Liver (tissue), 9 donors: Measurements from ENCODE around the gene BEST3. TPM values are rescaled to one million over a fixed set of nuclear protein-coding genes. Genes with fewer than 3 reads are reported as not detected.

ENCODE experiments used
- DNase-seq: peaks from one replicate; pipeline ENCODE4 v3.0.0-alpha.2; 2017; ENCODE audit warnings: low spot score
- H3K27ac ChIP-seq, 2 donors: one replicate each; pipeline ENCODE4 v1.7.0; 2013; ENCODE audit warnings: inconsistent platforms in 2 of 2, low read length in 2 of 2, control low read depth in 1 of 2, low read depth in 1 of 2, mild to moderate bottlenecking in 1 of 2
- H3K27me3 ChIP-seq, 4 donors: one replicate each; pipeline versions ENCODE4 v1.6.1 to v1.7.0; 2013; ENCODE audit warnings: low read length in 3 of 4, inconsistent platforms in 1 of 4, mild to moderate bottlenecking in 1 of 4, moderate library complexity in 1 of 4; ENCODE audit not compliant: control insufficient read depth in 4 of 4, insufficient read depth in 4 of 4
- H3K36me3 ChIP-seq, 4 donors: one replicate each; pipeline versions ENCODE4 v1.6.1 to v1.7.0; 2013; ENCODE audit warnings: low read length in 3 of 4, mild to moderate bottlenecking in 3 of 4, low read depth in 1 of 4, moderate library complexity in 1 of 4; ENCODE audit not compliant: control insufficient read depth in 4 of 4, insufficient read depth in 3 of 4
- H3K4me1 ChIP-seq, 4 donors: one replicate each; pipeline versions ENCODE4 v1.6.1 to v1.7.0; 2013; ENCODE audit warnings: low read length in 3 of 4, mild to moderate bottlenecking in 3 of 4, moderate library complexity in 1 of 4; ENCODE audit not compliant: control insufficient read depth in 4 of 4, insufficient read depth in 4 of 4
- H3K4me3 ChIP-seq, 3 donors: one replicate each; pipeline versions ENCODE4 v1.6.1 to v1.7.0; 2013; ENCODE audit warnings: low read length in 3 of 3, control low read depth in 1 of 3, low read depth in 1 of 3, mild to moderate bottlenecking in 1 of 3
- H3K9ac ChIP-seq, 2 donors: one replicate each; pipeline ENCODE4 v1.7.0; 2013; ENCODE audit warnings: low read length in 2 of 2, mild to moderate bottlenecking in 2 of 2, moderate library complexity in 2 of 2, control low read depth in 1 of 2, low read depth in 1 of 2
- H3K9me3 ChIP-seq, 4 donors: one replicate each; pipeline versions ENCODE4 v1.6.1 to v1.7.0; 2013; ENCODE audit warnings: low read length in 3 of 4; ENCODE audit not compliant: control insufficient read depth in 4 of 4
- ATF3 ChIP-seq: IDR thresholded peaks from 2 replicates; pipeline ENCODE4 v1.6.1; 2016; ENCODE audit warnings: antibody characterized with exemption
- CTCF ChIP-seq: fragments of 150-350 bp; IDR thresholded peaks from 2 replicates; pipeline ENCODE4 v1.5.1; 2017; ENCODE audit warnings: improper control_type of control experiment, low read depth, low read length; ENCODE audit not compliant: missing input control
- EGR1 ChIP-seq, 2 donors: IDR thresholded peaks; 2 replicates each; pipeline ENCODE4 v1.6.1; 2016 to 2018; ENCODE audit warnings: antibody characterized with exemption in 2 of 2, low read depth in 2 of 2
- FOXA1 ChIP-seq: IDR thresholded peaks from 2 replicates; pipeline ENCODE4 v1.6.1; 2016; ENCODE audit warnings: antibody characterized with exemption
- FOXA2 ChIP-seq: IDR thresholded peaks from 2 replicates; pipeline ENCODE4 v1.6.1; 2016; ENCODE audit warnings: antibody characterized with exemption
- HNF4A ChIP-seq, 2 donors: conservative IDR thresholded peaks; 2 replicates each; pipeline ENCODE4 v1.6.1; 2016; ENCODE audit warnings: antibody characterized with exemption in 2 of 2, mild to moderate bottlenecking in 2 of 2
- HNF4G ChIP-seq: IDR thresholded peaks from 2 replicates; pipeline ENCODE4 v1.6.1; 2016; ENCODE audit warnings: antibody characterized with exemption
- JUND ChIP-seq, 2 donors: IDR thresholded peaks; 2 replicates each; pipeline ENCODE4 v1.6.1; 2016; ENCODE audit warnings: antibody characterized with exemption in 2 of 2
- MAX ChIP-seq: IDR thresholded peaks from 2 replicates; pipeline ENCODE4 v1.6.1; 2016; ENCODE audit warnings: antibody characterized with exemption
- NR2F2 ChIP-seq: IDR thresholded peaks from 2 replicates; pipeline ENCODE4 v1.6.1; 2016; ENCODE audit warnings: antibody characterized with exemption
- RAD21 ChIP-seq, 2 donors: IDR thresholded peaks; 2 replicates each; pipeline ENCODE4 v1.6.1; 2016; ENCODE audit warnings: antibody characterized with exemption in 2 of 2, mild to moderate bottlenecking in 2 of 2
- SP1 ChIP-seq: IDR thresholded peaks from 2 replicates; pipeline ENCODE4 v1.6.1; 2018; ENCODE audit warnings: antibody characterized with exemption, mild to moderate bottlenecking
- TAF1 ChIP-seq: conservative IDR thresholded peaks from 2 replicates; pipeline ENCODE4 v1.6.1; 2016; ENCODE audit warnings: antibody characterized with exemption, mild to moderate bottlenecking
- YY1 ChIP-seq: IDR thresholded peaks from 2 replicates; pipeline ENCODE4 v1.6.1; 2016; ENCODE audit warnings: antibody characterized with exemption, mild to moderate bottlenecking
- ZBTB33 ChIP-seq: IDR thresholded peaks from 2 replicates; pipeline ENCODE4 v1.6.1; 2016; ENCODE audit warnings: antibody characterized with exemption
- WGBS: extraction: QIAGEN DNeasy Blood & Tissue Kit; methylation state at CpG from one replicate; pipeline ENCODE4 v1.1.7; 2013; 5-methylcytosine and 5-hydroxymethylcytosine counted together
- polyA plus RNA-seq, 2 donors: library from polyadenylated mRNA; stranded (reverse) in 1 of 2; unstranded in 1 of 2; fragments of 200-250 nt in 1 of 2; fragments of >200 nt in 1 of 2; fragmentation: Nextera tagmentation in 1 of 2; extraction: Ambion mirVana in 1 of 2; gene quantifications; one replicate each; pipeline versions ENCODE4 v1.2.1 to v1.2.3, GENCODE V29; 2013 to 2015
- total RNA-seq, 2 donors: library from RNA; depleted of rRNA; stranded (reverse); fragments of >200 nt; gene quantifications; one replicate each; pipeline ENCODE4 v1.2.3, GENCODE V29; 2014
- donor health status: healthy.
- donor health status: healthy.
- donor health status: healthy.
- donor health status: healthy.
- donor health status: healthy.

The BEST3 gene
- total and polyA plus RNA-seq, 4 donors: 0.89 TPM; not detected in 3

- DNase-seq: no peak
- H3K9me3 ChIP-seq: no peaks in the 10 kb centered on the region
These were observed 27.8 kb upstream of the BEST3 start for GRCh38 chr12:69726922-69727321.

DNA sequence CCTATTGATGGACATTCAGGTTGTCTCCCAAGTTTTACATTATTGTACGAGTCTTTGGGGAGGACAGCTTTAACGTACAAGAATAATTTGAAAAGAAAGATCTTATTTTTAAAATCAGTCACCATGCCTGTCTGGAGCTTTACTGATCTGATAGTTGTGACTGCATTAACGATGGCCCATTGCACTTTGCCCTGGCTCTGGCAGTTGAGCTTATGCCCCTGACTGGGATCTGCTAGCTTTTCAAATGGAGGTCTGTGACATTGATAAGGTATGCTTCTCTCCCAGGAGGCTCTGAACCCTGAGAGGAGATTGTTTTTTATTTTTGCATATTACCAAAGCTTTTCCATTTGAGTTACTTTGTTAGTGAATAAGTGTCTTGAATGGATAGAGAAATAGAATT is 21.6 kb upstream of the BEST3 start:
- H3K27me3 ChIP-seq: no peaks in the 10 kb centered on the region
- H3K4me3 ChIP-seq: no peak overlapping the region
- no peak for TF ChIP-seq ZBTB33
- no peak for TF ChIP-seq YY1
- TF ChIP-seq EGR1 (IDR thresholded peaks at IDR 0.05; ENCODE audit: low read depth in 2 of 2): no peak
- TF ChIP-seq MAX: no peak
- no peak for TF ChIP-seq JUND (IDR thresholded peaks at IDR 0.05)
- no peak for TF ChIP-seq FOXA2
- no peak for TF ChIP-seq ATF3
- no peak for TF ChIP-seq HNF4A (conservative IDR thresholded peaks at IDR 0.05)
- TF ChIP-seq RAD21 (IDR thresholded peaks at IDR 0.05): no peak
- TF ChIP-seq CTCF: no peak
- no peak for TF ChIP-seq SP1
- no peak for TF ChIP-seq NR2F2
- no peak for TF ChIP-seq HNF4G
- no peak for TF ChIP-seq TAF1
- H3K9me3 ChIP-seq: no peaks in the 10 kb centered on the region
- H3K36me3 ChIP-seq: no peaks in the 10 kb centered on the region
- no peak overlapping the region for H3K27ac ChIP-seq
- no peak for DNase-seq
- H3K4me1 ChIP-seq: no peaks in the 10 kb centered on the region
- H3K9ac ChIP-seq: no peak overlapping the region
- WGBS: 66% methylated on average over 3 of the region's 3 CpGs

More at GRCh38 chr12:69726922-69727321, 27.8 kb upstream of the BEST3 start:
- no peaks in the 10 kb centered on the region for H3K4me1 ChIP-seq
- WGBS: 90% methylated on average over 4 of the region's 4 CpGs
- H3K36me3 ChIP-seq: no peaks in the 10 kb centered on the region
- no peak overlapping the region for H3K9ac ChIP-seq
- no peak overlapping the region for H3K27ac ChIP-seq
- TF ChIP-seq HNF4G (no peak), FOXA1 (no peak)
- no peak overlapping the region for H3K4me3 ChIP-seq
- no peaks in the 10 kb centered on the region for H3K27me3 ChIP-seq
